ENCODE measurements around the gene ANKRD52. TPM values are rescaled to one million over a fixed set of nuclear protein-coding genes. Genes with fewer than 3 reads are reported as not detected.

Gene ANKRD52
- total RNA-seq, 1 donor from 2014 or later: 12.9 TPM

Other genes with a start within 250 kb of the ANKRD52 start
- 2.3 TPM for gene IKZF4, start 237.3 kb downstream of the ANKRD52 start, total RNA-seq
- gene RPS26, start 216.5 kb downstream of the ANKRD52 start, total RNA-seq: 31.2 TPM
- 93.2 TPM for gene ERBB3, start 178.2 kb downstream of the ANKRD52 start, total RNA-seq
- gene PA2G4, start 153.8 kb downstream of the ANKRD52 start, total RNA-seq: 32.3 TPM
- gene RPL41, start 141.8 kb downstream of the ANKRD52 start, total RNA-seq: 1,359 TPM
- gene ZC3H10, start 140.1 kb downstream of the ANKRD52 start, total RNA-seq: 4.6 TPM
- 62.2 TPM for gene ESYT1, start 130.1 kb downstream of the ANKRD52 start, total RNA-seq
- gene MYL6B, start 105.8 kb downstream of the ANKRD52 start, total RNA-seq: 6.5 TPM
- gene MYL6, start 100.0 kb downstream of the ANKRD52 start, total RNA-seq: 376 TPM
- gene SMARCC2, start 68.9 kb downstream of the ANKRD52 start, total RNA-seq: 27.6 TPM
- gene RNF41, start 36.5 kb downstream of the ANKRD52 start, total RNA-seq: 13.2 TPM
- gene NABP2, start 34.0 kb downstream of the ANKRD52 start, total RNA-seq: 16.0 TPM
- gene SLC39A5, start 28.3 kb downstream of the ANKRD52 start, total RNA-seq: 227 TPM
- gene COQ10A, start 8.6 kb upstream of the ANKRD52 start, total RNA-seq: 24.8 TPM
- 67.4 TPM for gene CS, start 41.9 kb upstream of the ANKRD52 start, total RNA-seq
- gene CNPY2, start 57.6 kb upstream of the ANKRD52 start, total RNA-seq: 93.3 TPM
- gene PAN2, start 75.6 kb upstream of the ANKRD52 start, total RNA-seq: 86.0 TPM
- 0.43 TPM for gene IL23A, start 80.5 kb upstream of the ANKRD52 start, total RNA-seq
- 95.5 TPM for gene STAT2, start 101.7 kb upstream of the ANKRD52 start, total RNA-seq
- gene APOF, start 104.5 kb upstream of the ANKRD52 start, total RNA-seq: 188 TPM
- gene TIMELESS, start 191.0 kb upstream of the ANKRD52 start, total RNA-seq: 8.6 TPM
- 0.60 TPM for gene MIP, start 196.3 kb upstream of the ANKRD52 start, total RNA-seq
- gene SPRYD4, start 210.2 kb upstream of the ANKRD52 start, total RNA-seq: 9.4 TPM
- 251 TPM for gene GLS2, start 229.8 kb upstream of the ANKRD52 start, total RNA-seq

All from left lobe of liver (tissue), 1 donor.